Measurements from ENCODE around the gene TAOK1.
"Not testable (repeated sequence)": the region's sequence is repeated elsewhere in the genome, so short reads cannot be mapped to it uniquely, and the experiment has no call there.

Gene TAOK1

DNA sequence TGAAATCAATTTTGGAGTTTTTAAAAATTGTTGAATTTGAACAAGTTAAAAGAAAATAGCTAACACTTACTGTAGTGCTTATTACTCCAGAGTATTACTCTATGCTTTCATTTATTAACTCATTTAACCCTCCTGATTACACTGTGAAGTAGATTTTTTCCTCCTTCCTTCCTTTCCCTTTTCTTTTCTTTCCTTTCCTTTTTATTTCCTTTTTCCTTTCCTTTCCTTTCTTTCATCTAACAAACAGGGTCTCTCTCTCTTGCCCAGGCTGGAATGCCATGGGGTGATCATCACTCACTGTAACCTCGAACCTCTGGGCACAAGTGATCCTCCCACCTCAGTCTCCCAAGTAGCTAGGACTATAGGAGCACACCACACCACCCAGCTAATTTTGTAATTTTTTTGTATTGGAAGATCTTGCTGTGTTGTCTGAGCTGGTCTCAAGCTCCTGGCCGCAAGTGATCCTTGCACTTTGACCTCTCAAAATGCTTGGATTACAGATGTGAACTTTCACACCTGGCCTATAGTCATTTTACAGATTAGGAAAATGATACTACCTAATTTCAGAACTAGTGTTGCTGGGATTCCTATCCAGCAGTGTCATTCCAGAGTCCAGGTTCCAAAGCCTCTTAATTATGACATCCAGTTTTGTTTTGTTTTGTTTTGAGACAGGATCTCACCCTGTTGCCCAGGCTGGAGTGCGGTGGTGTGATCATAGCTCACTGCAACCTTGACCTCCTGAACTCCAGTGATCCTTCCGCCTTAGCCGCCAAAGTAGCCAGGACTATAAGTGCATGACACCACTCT lies 59.9 kb downstream of the TAOK1 start:
- DNase-seq: no peak

DNA sequence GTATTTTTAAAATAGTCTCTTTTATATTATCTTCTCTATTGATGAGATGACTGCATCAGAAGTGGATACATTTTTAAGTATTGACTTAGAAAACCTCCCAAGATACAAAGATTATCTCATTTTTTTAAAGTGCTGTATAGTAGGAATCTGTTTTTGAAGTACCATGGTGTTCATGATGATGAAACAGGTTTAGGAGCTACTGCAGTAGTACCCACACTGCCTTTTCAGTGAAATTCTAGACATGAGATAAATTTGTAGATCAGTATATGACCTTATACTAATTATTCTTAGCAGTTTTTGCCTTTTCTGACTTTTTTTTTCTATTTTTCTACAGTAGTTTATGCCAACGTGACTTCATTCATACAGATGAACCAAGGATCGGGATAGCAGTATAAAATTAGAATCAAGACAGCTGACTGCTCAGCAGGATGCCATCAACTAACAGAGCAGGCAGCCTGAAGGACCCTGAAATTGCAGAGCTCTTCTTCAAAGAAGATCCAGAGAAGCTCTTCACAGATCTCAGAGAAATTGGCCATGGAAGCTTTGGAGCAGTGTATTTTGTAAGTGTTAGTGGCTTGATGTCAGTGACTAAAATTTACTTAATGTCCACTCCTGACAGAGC lies 61.1 kb downstream of the TAOK1 start:
- no peak for DNase-seq

GRCh38 chr17:29458066-29458465 lies 67.9 kb downstream of the TAOK1 start:
- no peak for DNase-seq

DNA sequence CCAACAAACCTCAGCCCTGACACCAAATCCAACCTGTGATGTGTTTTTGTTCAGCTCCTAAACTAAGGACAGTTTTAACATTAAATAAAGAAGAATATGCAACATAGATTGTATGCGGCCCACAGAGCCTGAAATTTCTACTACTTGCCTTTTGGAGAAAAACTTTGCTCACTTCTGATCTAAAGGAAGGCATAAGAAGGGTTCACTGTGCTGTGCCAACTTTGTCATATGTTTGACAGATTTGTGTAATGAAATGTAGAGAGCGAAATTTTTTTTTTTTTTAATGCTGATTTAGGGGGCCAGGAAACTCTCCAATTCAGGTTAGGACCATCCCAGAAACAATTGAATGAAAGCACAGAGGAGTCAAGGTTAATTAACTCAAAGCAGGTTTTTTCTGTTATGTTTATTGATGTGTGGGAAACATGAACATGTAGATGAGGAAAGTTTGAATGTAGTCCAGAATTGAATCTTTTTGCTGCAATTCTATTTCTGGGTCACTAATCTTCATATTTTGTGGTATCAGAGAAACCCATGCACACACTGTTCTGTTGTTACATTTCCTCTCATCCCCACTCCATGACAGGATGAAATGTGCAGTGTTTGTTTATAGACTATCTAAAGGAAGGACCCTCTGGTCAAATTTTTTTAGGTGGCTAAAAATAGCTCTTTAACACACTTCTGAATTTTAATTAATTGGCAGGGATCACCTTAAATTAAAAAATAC lies 71.5 kb downstream of the TAOK1 start:
- no peak for DNase-seq

DNA sequence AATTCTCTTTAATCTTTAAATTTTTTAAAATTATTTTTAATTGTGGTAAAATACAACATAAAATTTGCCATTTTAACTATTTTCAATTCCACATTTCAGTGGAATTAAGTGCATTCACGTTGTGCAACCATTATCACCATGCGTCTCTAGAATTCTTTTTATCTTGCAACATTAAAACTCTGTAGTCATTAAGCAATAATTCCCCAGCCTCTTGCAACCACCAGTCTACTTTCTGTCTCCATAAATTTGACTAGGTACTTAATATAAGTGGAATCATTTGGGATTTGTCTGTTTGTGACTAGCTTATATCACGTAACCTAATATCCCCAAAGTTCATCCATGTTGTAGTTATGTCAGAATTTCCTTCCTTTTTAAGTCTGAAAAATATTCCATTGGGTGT lies 79.1 kb downstream of the TAOK1 start:
- DNase-seq: no peak

GRCh38 chr17:29473437-29473836 lies 83.3 kb downstream of the TAOK1 start:
- not testable (repeated sequence) for DNase-seq

GRCh38 chr17:29474297-29474696 lies 84.1 kb downstream of the TAOK1 start:
- no peak for DNase-seq

DNA sequence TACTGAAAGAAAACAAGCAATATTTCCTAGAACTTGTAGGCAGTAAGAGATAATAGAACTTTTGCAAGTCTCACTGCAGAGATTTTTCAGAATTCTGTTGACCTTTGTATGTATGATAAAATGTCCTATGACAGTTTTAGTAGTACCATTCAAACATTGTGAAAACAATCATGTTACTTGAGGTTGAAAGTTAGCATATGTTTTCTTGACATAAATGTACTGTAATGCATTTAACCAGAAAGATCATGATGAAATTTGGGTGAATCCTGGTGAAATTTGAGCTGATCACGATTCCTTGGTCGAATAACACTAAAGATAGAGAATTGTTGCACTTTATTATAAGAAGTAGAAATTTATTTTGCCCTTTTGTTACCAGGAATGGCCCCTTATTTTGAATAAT lies 85.7 kb downstream of the TAOK1 start:
- no peak for DNase-seq

DNA sequence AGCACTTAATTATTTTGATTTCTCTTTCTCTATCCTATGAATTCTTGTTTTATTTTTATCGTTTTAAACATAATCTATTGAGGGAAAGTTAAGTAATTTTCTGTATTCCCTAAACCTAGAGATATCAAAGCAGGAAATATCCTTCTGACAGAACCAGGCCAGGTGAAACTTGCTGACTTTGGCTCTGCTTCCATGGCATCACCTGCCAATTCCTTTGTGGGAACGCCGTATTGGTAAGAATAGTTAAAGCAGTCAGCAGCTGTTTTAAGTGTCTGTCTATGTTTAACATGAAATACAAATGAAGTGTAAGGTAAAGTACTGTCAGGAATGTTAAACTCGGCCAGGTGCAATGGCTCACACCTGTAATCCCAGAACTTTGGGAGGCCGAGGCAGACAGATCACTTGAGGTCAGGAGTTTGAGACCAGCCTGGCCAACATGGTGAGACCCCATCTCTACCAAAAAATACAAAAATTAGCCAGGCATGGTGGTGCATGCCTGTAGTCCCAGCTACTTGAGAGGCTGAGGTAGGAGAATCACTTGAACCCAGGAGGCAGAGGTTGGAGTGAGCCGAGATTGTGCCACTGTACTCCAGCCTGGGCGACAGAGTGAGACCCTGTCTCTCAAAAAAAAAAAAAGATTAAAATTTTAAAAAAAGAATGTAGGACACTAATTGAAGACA lies 90.2 kb downstream of the TAOK1 start:
- not testable (repeated sequence) for DNase-seq

GRCh38 chr17:29483503-29483902 lies 93.3 kb downstream of the TAOK1 start:
- no peak for DNase-seq

GRCh38 chr17:29495011-29495410 lies 104.8 kb downstream of the TAOK1 start:
- no peak for DNase-seq

GRCh38 chr17:29504711-29505110 lies 114.5 kb downstream of the TAOK1 start:
- no peak for DNase-seq

DNA sequence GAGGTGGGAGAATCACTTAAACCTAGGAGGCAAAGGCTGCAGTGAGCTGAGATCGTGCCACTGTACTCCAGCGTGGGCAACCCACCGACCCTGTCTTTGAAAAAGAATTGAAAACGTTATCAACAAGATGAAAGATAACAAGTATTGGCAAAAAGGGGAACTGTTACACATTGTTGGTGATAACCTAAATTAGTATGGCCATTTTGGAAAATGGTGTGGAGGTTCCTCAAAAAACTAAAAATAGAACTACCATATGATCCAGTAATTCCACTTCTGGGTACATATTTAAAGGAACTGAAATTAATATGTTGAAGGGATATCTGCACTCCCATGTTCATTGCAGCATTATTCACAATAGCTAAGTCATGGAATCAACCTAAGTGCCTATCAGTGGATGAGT lies 115.7 kb downstream of the TAOK1 start:
- no peak for DNase-seq

GRCh38 chr17:29510953-29511352 lies 120.8 kb downstream of the TAOK1 start:
- DNase-seq: no peak

- DNase-seq: no peak
Observed at GRCh38 chr17:29514792-29515191, 124.6 kb downstream of the TAOK1 start.

DNA sequence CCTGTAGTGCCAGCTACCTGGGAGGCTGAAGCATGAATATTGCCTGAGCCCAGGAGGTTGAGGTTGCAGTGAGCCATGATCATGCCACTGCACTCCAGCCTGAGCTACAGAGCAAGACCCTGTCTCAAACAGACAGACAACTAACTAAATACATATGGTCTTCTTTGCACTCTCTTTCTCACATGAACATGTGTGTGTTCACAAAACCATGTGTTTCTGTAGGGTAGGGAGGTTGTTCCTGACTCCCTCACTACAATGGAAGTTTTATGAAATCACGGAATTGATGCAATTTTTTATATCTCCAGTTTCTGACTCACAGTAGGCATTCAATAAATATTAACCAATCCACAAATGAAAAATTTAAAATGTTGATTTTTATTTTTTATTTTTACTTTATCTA lies 128.2 kb downstream of the TAOK1 start:
- DNase-seq: no peak

DNA sequence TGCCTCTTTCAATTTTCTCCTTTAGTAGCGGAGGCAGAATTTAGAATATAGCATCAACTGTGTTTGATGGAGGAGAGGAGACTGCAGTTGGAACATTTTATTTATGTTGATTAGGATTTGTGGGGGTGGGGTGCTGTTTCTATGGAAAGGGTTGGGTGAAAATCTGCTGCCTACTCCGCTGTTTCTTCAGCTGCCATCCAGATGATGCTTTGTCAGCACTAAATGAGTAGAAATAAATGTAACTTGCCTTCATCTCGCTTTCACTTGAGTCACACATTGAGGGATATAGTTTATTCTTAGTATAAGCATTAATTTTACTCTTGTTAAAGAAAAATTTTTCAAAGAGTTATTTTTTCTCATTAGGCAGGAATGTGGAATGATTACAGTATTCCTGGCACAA lies 134.5 kb downstream of the TAOK1 start:
- no peak for DNase-seq

GRCh38 chr17:29526322-29526721 lies 136.2 kb downstream of the TAOK1 start:
- DNase-seq: no peak

DNA sequence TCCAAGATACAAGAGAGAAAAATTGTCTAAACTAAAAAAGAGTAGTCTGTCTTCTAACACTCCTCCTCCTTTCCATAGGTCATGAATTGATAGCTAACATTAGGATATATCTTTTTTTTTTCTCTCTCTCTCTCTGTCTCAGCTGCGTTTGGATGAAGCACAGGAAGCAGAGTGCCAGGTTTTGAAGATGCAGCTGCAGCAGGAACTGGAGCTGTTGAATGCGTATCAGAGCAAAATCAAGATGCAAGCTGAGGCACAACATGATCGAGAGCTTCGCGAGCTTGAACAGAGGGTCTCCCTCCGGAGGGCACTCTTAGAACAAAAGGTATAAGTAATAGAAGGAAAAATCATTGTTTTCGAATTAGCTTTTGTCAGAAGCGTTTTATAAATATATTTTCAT lies 143.8 kb downstream of the TAOK1 start:
- no peak for DNase-seq

- no peak for DNase-seq
Observed at GRCh38 chr17:29544066-29544465, 153.9 kb downstream of the TAOK1 start.

GRCh38 chr17:29546085-29546484 lies 155.9 kb downstream of the TAOK1 start:
- DNase-seq: no peak

DNA sequence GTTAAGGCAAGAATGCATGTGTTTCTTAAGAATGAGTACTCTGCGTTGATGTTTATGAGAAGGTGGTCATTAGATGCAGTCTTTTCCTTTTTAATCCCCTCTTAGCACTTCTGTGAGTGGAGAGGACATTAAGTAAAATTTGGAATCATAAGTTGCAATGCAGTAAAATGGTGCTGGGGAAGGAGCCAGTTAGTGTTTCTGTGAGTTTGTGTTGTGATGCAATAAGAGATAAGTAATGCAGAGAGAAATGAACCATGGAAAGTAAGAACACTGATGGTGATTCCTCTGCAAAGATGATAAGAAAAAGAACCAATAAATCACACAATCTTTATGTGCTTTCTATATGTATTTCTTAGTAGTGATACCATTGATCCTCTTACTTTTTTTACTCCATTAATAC lies 156.7 kb downstream of the TAOK1 start:
- no peak for DNase-seq

DNA sequence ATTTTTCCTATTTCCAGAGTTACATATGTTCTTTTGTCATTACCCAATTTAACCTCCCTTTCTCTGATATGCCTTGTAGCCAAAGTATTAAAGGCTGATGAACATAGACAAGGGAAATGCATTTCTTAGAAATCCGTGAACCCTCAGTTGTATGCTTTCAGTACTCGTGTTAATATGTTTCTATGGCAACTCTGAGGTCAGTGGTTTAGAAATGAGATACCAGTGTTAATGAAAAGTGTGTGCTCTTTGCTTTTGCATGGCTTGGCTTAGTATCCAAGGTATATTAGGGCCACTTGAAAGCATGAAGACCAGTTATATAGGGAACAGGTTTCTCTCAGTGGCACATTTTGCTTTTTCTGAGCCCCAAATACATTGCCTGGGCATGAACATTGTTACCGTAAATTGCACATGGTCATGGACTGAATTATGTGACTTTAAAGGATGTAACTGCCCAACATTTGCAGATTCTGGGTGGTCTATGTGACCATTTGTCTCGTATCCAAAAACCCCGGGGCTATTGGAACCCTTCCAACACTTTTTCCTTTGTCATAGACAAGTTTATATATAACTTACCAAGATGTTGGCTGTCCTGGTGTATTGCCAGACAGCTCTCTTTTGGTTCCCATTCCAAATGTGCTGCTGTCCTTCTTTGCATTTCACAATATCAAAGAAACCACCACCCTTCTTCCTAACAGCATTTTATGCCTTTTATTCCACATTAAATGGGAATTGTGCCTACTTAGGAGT lies 159.2 kb downstream of the TAOK1 start:
- DNase-seq: no peak
